HG02981 (cell line): ENCODE measurements around the gene ADARB2.
A peak's percentile ranks its signal among the peaks of the same experiment; 100 is the strongest.

Source experiments
- ATAC-seq: cut with Tn5 transposase; IDR thresholded peaks from one replicate; pipeline ENCODE4 v1.9.1; 2021; ENCODE audit warnings: mild to moderate bottlenecking, moderate library complexity; ENCODE audit not compliant: unreplicated experiment

ADARB2 gene

DNA sequence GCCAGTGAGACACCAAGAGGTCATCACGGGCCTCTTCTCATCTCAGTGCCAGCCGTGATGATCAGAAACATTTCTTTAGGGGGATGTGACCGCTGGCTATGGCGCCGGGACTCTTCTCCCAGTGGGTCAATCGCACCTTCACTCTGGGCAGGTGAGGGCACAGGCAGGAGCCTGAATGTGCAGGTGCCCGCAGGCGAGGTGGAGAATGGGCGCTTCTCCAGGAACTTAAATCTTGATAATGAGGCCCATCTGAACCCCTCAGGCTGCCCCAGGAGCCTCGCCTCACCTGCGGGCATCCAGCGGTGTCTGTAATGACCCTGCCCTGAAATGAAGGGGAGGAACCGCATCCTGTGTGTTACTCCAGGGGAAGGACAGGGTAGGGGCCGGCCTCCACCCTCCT, 204.7 kb downstream of the ADARB2 start:
- ATAC-seq, result no peak

DNA sequence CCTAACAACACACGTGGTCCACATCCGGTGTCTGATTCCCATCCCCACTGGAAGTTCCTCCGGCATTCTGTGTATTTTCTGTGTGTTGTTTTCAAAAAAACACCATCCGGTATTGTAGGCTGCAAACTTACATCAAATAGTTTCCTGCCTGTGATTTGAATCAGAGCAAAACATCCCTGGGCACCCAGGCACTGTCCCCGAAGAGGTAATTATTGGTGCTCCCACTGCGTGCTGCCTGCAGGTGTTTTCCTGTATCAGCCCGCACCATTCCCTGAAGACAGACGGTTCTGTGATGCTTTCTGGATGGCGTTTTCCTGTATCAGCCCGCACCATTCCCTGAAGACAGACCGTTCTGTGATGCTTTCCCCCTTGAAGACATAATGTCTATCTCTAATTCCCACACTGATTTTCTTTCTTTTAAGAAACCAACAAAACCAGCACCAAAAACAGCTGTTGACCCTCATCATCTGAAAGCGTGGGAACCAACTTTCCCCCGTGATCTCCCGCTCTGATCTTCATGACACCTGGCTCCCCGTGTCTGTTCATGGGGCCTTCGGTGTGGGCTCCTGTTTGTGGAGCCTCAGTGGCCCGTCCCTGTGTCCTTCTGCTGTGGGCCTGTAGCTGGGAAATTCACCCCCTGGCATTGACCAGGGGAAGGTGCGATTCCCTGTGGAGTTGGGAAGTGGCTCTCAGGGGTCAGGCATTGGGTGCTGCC, 205.3 kb downstream of the ADARB2 start:
- ATAC-seq, result no peak

DNA sequence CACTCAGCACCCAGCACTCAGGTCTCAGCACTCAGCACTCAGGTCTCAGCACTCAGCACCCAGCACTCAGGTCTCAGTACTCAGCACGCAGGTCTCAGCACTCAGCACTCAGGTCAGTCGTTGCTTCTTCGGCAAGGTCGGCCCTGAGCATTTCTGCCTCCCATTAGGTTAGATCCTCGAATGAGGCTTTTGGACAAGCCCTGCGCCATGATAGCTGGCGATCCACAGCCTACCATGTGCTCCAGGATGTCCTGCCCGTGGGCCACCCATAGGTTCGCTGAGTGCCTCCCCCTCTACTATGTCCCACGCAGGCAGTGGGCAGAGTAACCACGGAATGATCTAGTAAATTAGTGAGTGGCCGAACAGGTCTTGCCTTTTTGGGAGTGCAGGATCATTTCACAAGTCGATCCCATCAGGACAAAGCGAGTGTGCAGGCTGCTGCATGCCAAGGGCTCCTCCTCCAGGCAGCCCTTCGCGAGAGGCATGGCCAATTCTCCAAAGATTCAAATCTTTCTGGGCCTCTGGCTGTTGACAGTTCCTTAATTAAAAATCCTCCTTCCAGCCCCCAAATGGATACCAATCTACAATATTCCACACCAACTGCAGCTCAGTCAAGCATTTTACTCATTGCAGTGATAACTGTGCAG, 206.3 kb downstream of the ADARB2 start:
- no peak for ATAC-seq

DNA sequence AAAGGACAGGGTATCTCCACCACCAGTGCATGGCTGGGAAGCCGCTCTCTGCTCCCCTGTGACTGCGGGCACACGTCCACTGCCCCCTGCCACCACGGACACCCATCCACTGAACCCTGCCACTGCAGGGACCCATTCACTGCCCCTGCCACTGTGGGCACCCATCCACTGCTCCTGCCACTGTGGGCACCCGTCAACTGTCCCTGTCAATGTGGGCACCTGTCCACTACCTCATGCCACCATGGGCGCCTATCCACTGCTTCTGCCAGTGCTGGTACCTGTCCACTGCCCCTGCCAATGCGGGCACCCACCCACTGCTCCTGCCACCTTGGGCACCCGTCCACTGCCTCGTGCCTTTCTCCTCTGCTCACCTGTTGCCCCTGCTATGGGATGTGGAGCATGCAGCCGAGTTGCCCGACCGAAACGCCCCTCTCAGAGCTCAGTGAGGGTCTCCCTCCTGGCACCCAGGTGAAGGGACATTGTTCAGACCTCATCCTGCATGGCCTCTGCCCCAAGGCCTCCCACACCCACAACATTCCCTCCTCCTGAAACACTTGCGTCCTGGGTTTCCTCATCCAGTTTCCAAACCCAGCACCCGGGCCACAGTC, 207.4 kb downstream of the ADARB2 start:
- ATAC-seq, result no peak

DNA sequence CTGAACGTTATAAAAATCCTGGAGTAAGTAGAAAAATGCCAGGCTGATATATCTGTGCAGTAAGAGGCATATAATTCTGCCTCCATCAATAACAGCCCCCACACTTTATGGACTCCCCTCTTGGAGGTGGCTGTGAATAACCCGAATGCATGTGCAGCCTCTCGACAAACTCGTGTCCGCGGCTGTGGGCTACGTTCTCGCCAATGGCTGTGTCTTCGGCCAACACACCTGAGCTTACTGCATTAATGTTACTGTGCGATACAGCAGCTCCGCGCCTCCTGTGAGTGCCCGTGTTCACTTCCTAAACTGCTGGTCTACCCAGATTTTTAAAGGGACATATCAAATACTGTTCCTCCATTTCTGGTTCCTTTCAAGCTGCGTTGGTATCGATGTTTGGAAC, 209.4 kb downstream of the ADARB2 start:
- no peak for ATAC-seq

DNA sequence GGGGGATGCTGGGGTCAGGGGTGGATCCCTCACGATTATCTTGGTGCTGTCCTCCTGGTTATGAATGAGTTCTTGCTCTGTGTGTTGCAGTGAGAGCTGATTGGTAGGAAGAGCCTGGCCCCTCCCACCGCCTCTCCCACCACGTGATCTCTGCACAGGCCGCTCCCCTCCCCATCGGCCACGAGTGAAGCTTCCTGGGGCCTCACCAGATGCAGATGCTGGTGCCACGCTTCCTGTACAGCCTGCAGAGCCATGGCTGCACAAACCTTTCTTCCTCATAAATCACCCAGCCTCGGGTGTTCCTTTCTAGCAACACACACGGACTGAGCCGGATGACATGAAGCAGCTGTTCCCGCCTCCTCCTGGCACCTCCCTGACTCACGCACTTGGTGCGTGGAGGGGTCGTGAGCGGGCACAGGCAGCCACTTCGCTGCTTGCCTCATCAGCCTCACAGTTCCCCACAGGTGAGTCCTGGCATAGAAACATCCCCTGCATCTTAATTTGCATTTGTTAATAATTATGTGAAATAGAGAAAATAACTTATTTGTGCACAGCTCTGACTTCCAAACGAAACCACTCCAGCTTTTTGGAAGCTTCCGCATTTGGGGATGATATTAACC, 210.8 kb downstream of the ADARB2 start:
- ATAC-seq, result peak; percentile 98

DNA sequence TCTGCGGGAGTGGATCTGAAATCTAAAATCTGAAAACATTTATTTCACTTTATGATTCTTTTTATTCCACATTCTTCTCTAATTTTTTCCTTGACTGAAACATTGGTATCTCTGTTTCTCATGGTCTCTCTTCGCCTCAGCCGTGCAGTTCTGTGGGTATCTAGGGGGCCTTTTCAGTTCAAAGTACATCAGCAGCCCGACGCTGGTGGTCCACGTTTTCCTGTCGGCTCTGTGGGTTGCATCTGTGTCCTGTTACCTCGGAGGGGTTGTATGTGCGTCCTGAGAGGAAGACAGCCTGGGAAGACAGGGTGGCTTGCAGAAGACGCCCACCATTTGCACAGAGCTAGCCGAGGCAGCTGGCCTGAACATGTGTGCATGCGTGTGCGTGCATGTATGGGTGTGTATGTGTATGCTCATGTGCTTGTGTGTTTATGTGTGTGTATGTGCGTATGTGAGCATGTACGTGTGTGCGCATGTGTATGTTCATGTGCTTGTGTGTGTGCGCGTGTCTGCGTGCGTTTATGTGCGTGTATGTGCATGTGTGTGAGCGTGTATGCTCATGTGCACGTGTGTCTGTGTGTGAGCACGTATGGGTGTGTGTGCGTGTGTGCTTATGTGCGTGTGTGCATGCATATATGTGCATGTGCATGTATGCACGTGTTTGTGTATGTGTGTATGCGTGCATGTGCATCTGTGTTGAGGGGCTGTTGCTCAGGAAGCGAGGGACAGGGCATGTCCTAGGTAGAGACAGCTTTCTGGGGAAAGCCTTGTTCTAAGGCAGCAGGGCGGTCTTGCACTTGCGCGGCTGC, 211.8 kb downstream of the ADARB2 start:
- ATAC-seq, result no peak

DNA sequence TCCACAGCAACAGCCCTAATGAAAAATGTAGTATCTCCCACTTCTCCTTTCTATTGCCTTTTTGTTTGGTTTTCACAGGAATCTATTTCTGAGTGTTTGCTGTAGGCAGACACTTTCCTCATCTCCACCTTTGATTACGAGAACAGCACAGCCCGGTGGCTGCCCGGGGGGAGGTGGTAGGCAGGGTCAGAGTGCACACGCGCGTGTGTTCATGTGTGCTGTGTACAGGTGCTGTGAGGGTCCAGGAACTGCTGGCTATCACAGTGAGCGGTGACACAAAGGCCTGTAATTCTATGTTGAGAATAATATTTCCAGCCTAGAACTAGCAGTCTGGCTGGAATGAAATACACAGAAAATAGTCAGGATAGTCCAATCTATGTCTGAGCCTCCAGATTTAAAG, 212.8 kb downstream of the ADARB2 start:
- no peak for ATAC-seq

DNA sequence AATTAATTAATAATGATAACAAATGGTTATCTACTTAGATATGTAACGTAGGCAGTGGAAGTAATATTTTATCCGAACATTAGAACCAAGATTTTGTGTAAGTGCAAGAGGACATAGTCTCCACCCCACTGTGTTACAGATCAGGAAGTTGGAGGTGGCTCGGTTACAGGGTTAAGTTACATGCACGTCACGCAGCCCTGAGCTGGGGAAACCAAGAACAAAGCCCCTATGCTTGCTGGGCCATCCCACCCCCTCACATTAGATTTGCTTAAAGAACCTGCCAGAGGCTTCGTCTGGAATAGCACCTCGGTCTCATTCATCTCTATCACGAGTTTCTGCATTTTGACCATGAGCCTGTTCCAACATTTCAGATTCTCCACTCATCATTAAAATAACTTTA, 214.1 kb downstream of the ADARB2 start:
- ATAC-seq, result no peak

DNA sequence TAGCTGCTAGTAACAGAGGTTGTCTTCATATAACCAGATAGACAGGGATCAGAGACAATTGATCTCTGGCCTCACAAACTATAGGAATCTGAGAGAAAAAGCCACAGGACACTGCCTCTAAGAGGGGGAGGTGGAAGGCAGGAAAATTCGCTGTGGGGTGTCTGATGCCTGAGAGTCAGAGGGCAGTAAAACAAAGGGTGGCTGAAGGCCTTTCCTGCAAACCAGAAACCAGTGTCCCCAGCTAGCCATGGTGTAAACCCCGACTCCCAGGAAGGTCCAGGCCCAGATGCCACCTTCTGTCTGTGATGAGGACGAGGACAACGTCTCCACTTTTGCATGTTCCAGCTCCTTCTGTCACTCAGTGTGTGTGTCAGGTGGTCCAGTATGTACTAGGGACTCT, 215.1 kb downstream of the ADARB2 start:
- no peak for ATAC-seq

DNA sequence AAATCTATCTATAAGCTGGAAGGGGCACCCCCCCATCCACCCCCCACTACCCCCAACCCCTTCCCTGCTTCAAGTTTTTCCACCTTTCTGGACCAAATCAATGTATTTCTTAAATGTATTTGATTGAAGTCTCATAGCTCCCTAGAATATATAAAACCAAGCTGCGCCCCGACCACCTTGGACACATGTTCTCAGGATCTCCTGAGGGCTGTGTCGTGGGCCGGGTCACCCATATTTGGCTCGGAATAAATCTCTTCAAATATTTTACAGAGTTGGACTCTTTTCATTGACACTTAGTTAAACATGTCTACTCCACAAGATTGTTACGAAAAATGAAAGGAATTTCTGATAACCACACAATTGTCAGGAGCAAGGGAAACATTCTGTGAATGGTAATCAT, 215.6 kb downstream of the ADARB2 start:
- no peak for ATAC-seq

DNA sequence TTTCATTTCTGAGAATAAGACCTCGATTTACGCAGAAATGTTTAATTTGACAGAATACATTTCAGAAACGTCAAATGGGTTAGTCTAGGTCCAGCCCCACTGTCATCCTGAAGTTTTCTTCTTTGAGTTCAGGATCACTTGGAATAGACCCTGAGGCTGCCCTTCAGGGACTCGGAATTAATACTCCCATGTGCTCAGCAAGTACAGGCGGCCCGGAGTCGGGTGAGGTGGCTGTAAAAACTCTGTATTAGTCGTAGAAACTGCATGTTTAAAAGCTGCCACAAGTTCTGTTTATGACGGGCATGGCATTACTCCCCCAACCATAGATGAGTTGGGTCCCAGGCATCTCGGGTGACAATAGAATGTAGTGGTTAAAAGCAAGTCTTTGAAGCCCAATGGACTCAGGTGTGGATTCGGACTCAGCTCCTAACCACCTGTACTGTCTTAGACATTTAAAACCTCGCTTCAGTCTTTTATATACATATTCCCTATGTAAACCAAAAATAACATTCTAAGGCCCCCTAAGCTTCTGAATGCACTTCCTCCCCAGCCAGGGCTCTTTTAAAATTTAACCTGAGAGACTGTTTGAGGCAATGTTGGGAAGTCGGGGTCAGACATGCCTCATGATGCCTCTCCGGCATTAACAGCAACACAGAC, 216.3 kb downstream of the ADARB2 start:
- ATAC-seq, result no peak

DNA sequence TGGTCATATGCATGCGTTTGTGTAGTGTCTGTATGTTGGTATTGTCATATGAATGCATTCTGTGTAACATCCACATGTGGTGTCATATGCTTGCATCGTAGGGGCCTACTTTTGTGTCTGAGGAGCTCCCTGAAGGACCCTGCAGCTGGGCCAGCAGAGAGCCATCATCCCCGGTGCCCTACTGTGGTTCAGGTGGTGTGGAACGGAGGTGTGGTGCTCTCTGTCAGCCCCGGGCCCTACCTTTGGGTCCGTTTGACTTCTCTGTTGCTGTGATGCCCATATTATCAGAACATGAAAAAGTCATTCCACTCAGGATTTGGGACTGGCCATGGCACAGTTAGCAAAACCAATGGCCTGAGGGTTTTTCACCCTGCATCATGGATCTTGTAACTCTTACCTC, 217.9 kb downstream of the ADARB2 start:
- ATAC-seq, result no peak

DNA sequence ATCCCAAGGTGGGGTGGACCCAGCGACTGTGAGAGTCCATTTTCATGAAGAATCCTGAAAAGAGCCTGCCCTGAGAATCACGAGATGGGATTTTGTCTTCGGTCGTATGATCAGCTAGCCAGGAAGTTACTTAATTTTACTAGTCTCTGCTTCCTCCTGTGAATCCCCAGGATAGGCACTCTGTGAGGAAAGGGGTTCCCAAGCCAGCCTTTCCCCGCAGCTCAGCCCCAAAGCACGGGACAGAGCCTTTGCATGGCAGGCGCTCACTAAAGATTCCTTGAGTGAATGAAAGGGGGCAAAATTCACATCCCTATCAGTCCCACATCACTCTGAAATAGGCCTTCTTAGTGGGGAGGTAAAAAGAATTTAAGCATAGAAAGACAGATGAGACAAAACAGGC, 219.6 kb downstream of the ADARB2 start:
- ATAC-seq, result no peak

DNA sequence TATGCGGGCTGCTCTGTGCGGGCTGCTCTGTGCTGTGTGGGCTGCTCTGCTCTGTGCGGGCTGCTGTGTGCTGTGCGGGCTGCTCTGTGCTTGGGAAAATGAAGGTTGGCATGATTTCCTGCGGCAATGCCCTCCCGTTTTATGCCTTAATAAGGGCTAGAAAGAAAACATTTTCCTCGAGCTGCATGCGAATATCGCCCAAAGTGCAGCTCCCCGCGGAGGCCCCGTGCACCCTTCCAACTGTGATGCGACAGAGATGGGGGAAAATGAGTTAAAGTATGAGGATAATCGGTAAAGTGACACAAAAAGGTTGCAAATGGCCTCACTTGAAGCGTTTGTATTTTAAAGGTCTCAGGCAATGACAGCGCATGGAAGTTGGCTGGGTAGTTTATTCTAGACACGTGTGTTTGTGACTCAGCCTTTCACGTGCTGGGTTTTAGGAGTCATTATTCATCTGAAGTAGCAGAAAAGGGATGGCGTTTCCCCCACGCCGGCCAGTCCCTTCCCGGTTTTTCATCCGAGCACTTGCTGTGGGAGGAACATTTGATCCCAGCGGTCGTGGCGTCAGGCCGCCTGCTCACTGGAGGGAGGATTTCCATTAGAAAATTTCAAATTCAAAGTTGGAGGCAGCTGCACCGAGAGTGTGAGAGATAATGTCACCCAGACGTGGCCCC, 220.7 kb downstream of the ADARB2 start:
- no peak for ATAC-seq

DNA sequence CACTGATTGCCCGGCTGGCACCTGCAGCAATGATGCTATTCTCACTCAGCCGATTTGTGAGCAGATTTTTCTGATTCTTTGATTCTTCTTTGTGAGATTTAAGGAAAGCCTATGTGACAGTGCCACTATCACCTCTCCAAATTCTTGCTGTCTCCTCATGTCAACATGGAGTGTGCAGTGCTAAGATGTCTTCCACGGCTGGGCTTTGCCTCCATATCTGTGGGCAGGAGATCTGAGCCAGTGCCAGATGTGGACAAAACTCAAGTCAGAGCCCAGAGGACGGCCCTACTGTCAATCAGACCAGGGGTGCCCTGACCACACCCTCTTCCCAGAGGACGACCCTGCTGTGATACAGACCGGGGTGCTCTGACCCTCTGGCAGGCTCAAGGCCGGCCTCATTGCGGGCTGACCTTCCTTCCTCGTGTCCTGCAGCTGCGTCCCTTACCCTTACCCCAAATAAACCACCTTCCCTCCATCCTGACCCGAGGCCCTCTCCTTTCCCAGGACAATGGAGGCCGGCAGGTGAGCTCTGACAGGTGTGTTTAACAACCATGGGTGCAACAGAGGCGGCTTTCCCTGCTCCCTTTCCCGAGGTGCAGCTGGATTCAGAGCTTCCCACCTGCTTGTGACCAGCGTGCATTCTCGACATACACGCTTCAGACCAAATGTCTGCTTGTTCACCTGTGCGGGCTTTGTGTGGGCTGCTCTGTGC, 221.4 kb downstream of the ADARB2 start:
- no peak for ATAC-seq

DNA sequence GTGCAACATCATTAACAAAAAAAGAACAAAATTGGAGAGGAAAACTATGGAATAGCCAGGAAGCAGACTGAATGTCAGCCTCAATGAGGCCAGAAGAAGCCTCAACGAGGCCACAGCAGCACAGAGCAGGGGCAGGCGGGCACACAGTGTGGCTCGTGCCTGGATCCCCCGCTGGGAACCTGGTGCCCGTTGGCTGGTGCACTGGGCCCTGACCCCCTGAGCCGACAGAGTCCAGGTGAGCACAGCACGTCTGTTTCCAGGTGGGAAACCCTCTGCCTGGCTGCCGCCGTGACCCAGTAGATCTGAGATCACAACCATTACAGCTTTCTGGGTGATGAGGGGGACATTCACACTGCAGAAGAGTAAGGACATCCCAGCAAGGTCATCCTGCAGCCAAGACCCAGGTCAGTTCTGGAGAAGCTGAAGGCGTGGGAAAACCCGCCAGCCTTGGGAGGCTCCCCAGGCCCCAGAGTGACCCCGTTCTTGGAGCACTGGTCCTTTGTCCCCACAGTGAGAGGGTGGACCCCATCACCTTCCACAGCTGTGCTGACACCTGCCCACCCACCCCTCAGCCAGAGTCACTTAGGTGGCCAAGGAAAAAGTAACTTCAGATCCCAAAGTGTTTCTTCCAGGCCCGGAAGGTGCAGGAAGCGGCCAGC, 222.1 kb downstream of the ADARB2 start:
- ATAC-seq, result no peak

DNA sequence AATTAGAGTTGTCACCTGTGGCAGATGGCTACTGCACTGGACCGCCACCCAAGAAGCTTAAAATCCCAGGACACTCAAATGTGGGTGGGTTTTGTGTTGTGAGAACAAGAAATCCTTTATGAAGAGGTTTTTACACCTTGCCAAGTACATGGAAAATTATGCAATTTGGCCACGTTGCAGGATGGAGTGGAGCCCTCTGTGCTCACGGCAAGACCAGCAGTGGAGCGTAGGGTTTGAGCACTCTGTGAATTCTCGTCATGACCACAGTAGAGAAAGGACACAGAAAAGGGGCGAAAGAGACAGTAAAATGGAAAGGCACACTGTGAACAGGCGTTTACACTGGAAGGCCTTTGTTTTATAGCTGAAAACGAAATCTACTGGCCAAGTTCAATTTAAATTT, 222.6 kb downstream of the ADARB2 start:
- no peak for ATAC-seq

DNA sequence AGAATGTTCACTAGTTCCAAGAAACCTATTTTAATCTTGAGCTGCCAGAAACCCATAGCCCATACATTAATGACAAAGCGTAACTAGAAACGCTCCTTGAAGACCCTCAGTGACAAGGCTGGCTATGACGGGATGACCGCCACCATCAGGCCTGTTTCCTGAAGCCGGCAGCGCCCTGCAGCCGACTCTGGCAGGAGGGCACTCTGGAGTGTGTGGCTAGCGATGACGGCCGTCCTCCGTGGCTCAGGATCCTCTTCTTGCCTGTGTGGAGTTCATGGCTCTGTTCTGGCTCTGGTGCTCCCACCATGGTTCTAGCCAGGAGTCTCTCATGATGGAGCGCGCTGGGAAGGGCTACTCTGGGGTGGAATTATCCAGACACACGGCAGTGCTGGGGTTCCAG, 224.1 kb downstream of the ADARB2 start:
- ATAC-seq, result no peak
